A549 (cell line): ENCODE results near the gene PRR12. TPM values are rescaled to one million over a fixed set of nuclear protein-coding genes. Genes with fewer than 3 reads are reported as not detected.

Experiments
- ATAC-seq, 2 experiments: fragments of 200-7000 bp in 1 of 2; fragments of >200 bp in 1 of 2; cut with Nextera tagmentation in 1 of 2; cut with Tn5 transposase in 1 of 2; 3 replicates each; pipeline versions ENCODE4 v1.8.0 to v1.9.1; 2018 to 2020; ENCODE audit warnings: mild to moderate bottlenecking in 1 of 2, moderate library complexity in 1 of 2
- CTCF ChIA-PET: fragments of 300-600 bp; sonication (Branson Sonifier 250); formaldehyde crosslinking; extraction: SDS; loops from one replicate; lab custom pipeline; 2021; ENCODE audit warnings: antibody characterized with exemption, inconsistent platforms; lab: Yijun Ruan, JAX
- POLR2A ChIA-PET: fragments of 350-600 bp; formaldehyde crosslinking; extraction: SDS; loops from one replicate; lab custom pipeline; 2021; ENCODE audit warnings: antibody characterized with exemption, inconsistent platforms; lab: Yijun Ruan, JAX
- DNase-seq, 2 experiments: peaks; one replicate each; pipeline versions ENCODE4 v3.0.0 to v3.0.0-alpha.2; 2011 to 2016; ENCODE audit warnings: low read depth in 1 of 2, low spot score in 1 of 2
- FAIRE-seq: peaks from 2 replicates; lab custom pipeline; 2011; peaks lifted over from hg19 to GRCh38; lab: Jason Lieb, UNC
- H3K27ac ChIP-seq, 2 experiments: fragments of >200 bp; sonication (Bioruptor Twin); formaldehyde crosslinking; 3 replicates each; pipeline ENCODE4 v1.5.1; 2016 to 2017
- H3K4me1 ChIP-seq: fragments of >200 bp; sonication (Bioruptor Twin); formaldehyde crosslinking; 3 replicates; pipeline ENCODE4 v1.6.1; 2016
- H3K4me2 ChIP-seq: fragments of >200 bp; sonication (Bioruptor Twin); formaldehyde crosslinking; 3 replicates; pipeline ENCODE4 v1.6.1; 2016
- H3K4me3 ChIP-seq: fragments of >200 bp; sonication (Bioruptor Twin); formaldehyde crosslinking; 3 replicates; pipeline ENCODE4 v1.5.1; 2016
- H3K9me3 ChIP-seq: fragments of >200 bp; sonication (Bioruptor Twin); formaldehyde crosslinking; 3 replicates; pipeline ENCODE4 v1.6.1; 2016
- CEBPB ChIP-seq, 2 experiments: fragments of >200 bp in 1 of 2; sonication (Bioruptor Twin) in 1 of 2; formaldehyde crosslinking in 1 of 2; IDR thresholded peaks; 2 replicates each; pipeline ENCODE4 v1.6.1; 2012 to 2016
- ESRRA ChIP-seq: fragments of 150-350 bp; IDR thresholded peaks from 2 replicates; pipeline ENCODE4 v1.6.1; 2014; ENCODE audit warnings: mild to moderate bottlenecking, low read length, borderline replicate concordance
- FOSL2 ChIP-seq, 2 experiments: fragments of 450-650 bp in 1 of 2; fragments of >200 bp in 1 of 2; sonication (Bioruptor Twin) in 1 of 2; formaldehyde crosslinking; IDR thresholded peaks; 2 replicates each; pipeline versions ENCODE4 v1.5.0 to v1.6.1; 2016 to 2020; ENCODE audit warnings: mild to moderate bottlenecking in 1 of 2, moderate library complexity in 1 of 2
- GATA3 ChIP-seq: IDR thresholded peaks from 2 replicates; pipeline ENCODE4 v1.6.1; 2012; ENCODE audit warnings: borderline replicate concordance
- JUN ChIP-seq, 2 experiments: fragments of >200 bp; sonication (Bioruptor Twin); formaldehyde crosslinking; IDR thresholded peaks; 2 replicates in 1 of 2; 3 replicates in 1 of 2; pipeline ENCODE4 v1.6.1; 2016 to 2017
- JUNB ChIP-seq: fragments of >200 bp; sonication (Bioruptor Twin); formaldehyde crosslinking; IDR thresholded peaks from 2 replicates; pipeline ENCODE4 v1.6.1; 2016
- KDM1A ChIP-seq: fragments of 200-600 bp; sonication (generic); IDR thresholded peaks from 2 replicates; pipeline ENCODE4 v1.6.1; 2016; ENCODE audit warnings: low read depth, mild to moderate bottlenecking
- MAFK ChIP-seq: fragments of 450-650 bp; IDR thresholded peaks from 2 replicates; pipeline ENCODE4 v1.6.1; 2014; ENCODE audit not compliant: partially characterized antibody
- MYC ChIP-seq: IDR thresholded peaks from 2 replicates; pipeline ENCODE4 v1.6.1; 2012; ENCODE audit warnings: mild to moderate bottlenecking, inconsistent platforms, low read length, improper control_type of control experiment, borderline replicate concordance
- NFE2L2 ChIP-seq: fragments of 150-350 bp; conservative IDR thresholded peaks from 2 replicates; pipeline ENCODE4 v1.6.1; 2014; ENCODE audit warnings: low read length
- PHF8 ChIP-seq: fragments of 200-600 bp; sonication (generic); IDR thresholded peaks from 2 replicates; pipeline ENCODE4 v1.6.1; 2016; ENCODE audit warnings: low read depth, mild to moderate bottlenecking, antibody characterized with exemption, moderate library complexity, borderline replicate concordance
- RAD21 ChIP-seq, 2 experiments: fragments of >200 bp in 1 of 2; sonication (Bioruptor Twin) in 1 of 2; formaldehyde crosslinking in 1 of 2; IDR thresholded peaks in 1 of 2; conservative IDR thresholded peaks in 1 of 2; 2 replicates in 1 of 2; 3 replicates in 1 of 2; pipeline ENCODE4 v1.6.1; 2012 to 2018; ENCODE audit warnings: inconsistent platforms in 1 of 2
- RFX5 ChIP-seq: fragments of 450-650 bp; IDR thresholded peaks from 2 replicates; pipeline ENCODE4 v1.7.1; 2014; ENCODE audit warnings: antibody characterized with exemption, mild to moderate bottlenecking, moderate library complexity
- TFCP2L1 ChIP-seq: fragments of 250-450 bp; sonication (Bioruptor Pico); IDR thresholded peaks from 2 replicates; pipeline ENCODE4 v1.5.0; 2021; ENCODE audit warnings: mild to moderate bottlenecking
- TP53 ChIP-seq: fragments of 250-450 bp; sonication (Bioruptor Pico); IDR thresholded peaks from 2 replicates; pipeline ENCODE4 v1.5.0; 2021; ENCODE audit warnings: mild to moderate bottlenecking, moderate library complexity
- ZFP36 ChIP-seq: fragments of 450-650 bp; IDR thresholded peaks from 2 replicates; pipeline ENCODE4 v1.6.1; 2014; ENCODE audit warnings: borderline replicate concordance; ENCODE audit not compliant: partially characterized antibody
- WGBS: methylation state at CpG from one replicate; pipeline ENCODE4 v1.1.6; 2017; ENCODE audit errors: missing lambda C conversion rate; 5-methylcytosine and 5-hydroxymethylcytosine counted together
- polyA plus RNA-seq, 4 experiments: library from polyadenylated mRNA; depleted of rRNA in 3 of 4; stranded (reverse); fragments of >200 nt; fragmentation: RNase III in 1 of 4; extraction: RNeasy Plus Mini Kit Qiagen cat#74134 plus additional on column Dnase treatment in 1 of 4; gene quantifications; 2 replicates in 3 of 4; 3 replicates in 1 of 4; pipeline ENCODE4 v1.2.3, GENCODE V29; 2011 to 2017
- TF ChIP-seq, protein P1 (sequence below): IDR thresholded peaks from 2 replicates; pipeline ENCODE4 v1.6.1; 2012
- TF ChIP-seq, protein P2 (sequence below): IDR thresholded peaks from 2 replicates; pipeline ENCODE4 v1.6.1; 2012; ENCODE audit warnings: low read depth, borderline replicate concordance
- TF ChIP-seq, protein P3 (sequence below): fragments of >200 bp; sonication (Bioruptor Twin); formaldehyde crosslinking; IDR thresholded peaks from 3 replicates; pipeline ENCODE4 v1.6.1; 2016

The PRR12 gene
- polyA plus RNA-seq, 2 of the 4 experiments (the other 2 are of a cell fraction) = 0.78 to 15.6 TPM

DNA sequence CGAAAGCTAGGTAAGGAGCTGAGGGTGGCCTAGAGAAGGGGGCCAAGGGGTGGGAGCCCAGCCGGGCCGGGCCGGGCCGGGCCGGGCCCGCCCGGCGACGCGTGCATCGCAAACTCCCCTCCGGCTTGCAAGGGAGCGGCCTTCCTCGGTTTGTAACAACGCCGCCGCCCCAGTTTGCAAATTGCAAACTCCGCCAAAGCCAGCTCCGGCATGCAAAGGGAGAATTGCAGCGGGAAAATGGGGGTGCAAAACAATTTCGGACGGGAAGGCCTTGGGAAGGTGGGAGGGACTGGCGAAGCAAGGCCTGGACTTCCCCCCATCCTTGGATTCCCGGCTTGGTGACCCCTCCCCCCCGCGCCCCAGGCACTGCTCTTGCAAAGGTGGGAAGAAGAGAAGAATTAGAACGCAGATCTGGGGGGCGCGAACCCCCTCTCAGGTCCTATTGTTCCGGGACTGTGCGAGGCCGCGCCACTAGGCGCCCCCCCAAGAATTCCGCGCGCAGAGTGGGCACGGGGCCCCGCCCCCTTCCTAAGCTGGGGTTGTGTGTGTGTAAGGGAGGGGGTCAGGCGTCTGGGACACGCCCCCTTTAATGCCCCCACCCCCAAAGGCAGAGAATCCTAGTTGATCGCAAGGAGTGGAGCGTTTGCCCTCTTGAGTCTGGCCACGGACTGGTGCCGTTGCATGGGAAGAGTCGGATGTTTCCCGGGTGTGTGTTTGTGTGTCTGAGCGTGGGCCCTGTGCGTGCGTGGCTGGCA is 926 bp downstream of the PRR12 start:
- WGBS = 1% methylated on average over 34 of the region's 51 CpGs
- POLR2A ChIA-PET = interaction anchor here (0.6 to 1.0 kb wide), 4 partner anchors 10 to 96 kb away, joined by 3 to 5 read pairs (median 3); partner anchors contain the start of genes NOSIP and RPS11
- Histone ChIP-seq H3K27ac (peak overlapping the region; percentile 97 to 99), H3K4me1 (peaks cover 11% of the 10 kb centered on the region), H3K9me3 (no peaks in the 10 kb centered on the region), H3K4me3 (peak overlapping the region; percentile 63), H3K4me2 (peak overlapping the region; percentile 93)
- DNase-seq = peak; percentile 84 to 87
- CTCF ChIA-PET = interaction anchor here (0.7 to 1.3 kb wide), 4 partner anchors 10 to 33 kb away, joined by 3 to 4 read pairs (median 4); no protein-coding TSS in a partner anchor
- peak; percentile 8 to 16 for ATAC-seq
- TF ChIP-seq RAD21 (conservative IDR thresholded peaks at IDR 0.05 in 1 of 2, IDR thresholded peaks at IDR 0.05 in 1 of 2) (0 out of 5 replicates have a peak, but pooled peaks of 1 of the 2 experiments have one; percentile 4), ESRRA (no peak), MAFK (no peak), KDM1A (0 out of 2 replicates have a peak, but pooled peaks have one; percentile 30), CEBPB (IDR thresholded peaks at IDR 0.05) (no peak), PHF8 (peak; percentile 54; the same call in 1 of the 2 replicates), ZFP36 (no peak), RFX5 (no peak), TFCP2L1 (CRISPR knock-in tag) (peak; percentile 27; the same call in 1 of the 2 replicates), GATA3 (no peak; the same call in 1 of the 2 replicates), JUN (IDR thresholded peaks at IDR 0.05) (0 out of 5 replicates have a peak, but pooled peaks of 1 of the 2 experiments have one; percentile 2), MYC (no peak), FOSL2 (IDR thresholded peaks at IDR 0.05) (no peak), FOSL2 (CRISPR knock-in tag; IDR thresholded peaks at IDR 0.05) (no peak)
- TF ChIP-seq, protein P1, sequence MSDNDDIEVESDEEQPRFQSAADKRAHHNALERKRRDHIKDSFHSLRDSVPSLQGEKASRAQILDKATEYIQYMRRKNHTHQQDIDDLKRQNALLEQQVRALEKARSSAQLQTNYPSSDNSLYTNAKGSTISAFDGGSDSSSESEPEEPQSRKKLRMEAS = peak; percentile 47
- TF ChIP-seq, protein P2, sequence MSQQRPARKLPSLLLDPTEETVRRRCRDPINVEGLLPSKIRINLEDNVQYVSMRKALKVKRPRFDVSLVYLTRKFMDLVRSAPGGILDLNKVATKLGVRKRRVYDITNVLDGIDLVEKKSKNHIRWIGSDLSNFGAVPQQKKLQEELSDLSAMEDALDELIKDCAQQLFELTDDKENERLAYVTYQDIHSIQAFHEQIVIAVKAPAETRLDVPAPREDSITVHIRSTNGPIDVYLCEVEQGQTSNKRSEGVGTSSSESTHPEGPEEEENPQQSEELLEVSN = peak; percentile 54; the same call in 1 of the 2 replicates
- TF ChIP-seq, protein P3, sequence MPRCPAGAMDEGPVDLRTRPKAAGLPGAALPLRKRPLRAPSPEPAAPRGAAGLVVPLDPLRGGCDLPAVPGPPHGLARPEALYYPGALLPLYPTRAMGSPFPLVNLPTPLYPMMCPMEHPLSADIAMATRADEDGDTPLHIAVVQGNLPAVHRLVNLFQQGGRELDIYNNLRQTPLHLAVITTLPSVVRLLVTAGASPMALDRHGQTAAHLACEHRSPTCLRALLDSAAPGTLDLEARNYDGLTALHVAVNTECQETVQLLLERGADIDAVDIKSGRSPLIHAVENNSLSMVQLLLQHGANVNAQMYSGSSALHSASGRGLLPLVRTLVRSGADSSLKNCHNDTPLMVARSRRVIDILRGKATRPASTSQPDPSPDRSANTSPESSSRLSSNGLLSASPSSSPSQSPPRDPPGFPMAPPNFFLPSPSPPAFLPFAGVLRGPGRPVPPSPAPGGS = no peak; the same call in 2 of the 3 replicates
- no peak for FAIRE-seq

DNA sequence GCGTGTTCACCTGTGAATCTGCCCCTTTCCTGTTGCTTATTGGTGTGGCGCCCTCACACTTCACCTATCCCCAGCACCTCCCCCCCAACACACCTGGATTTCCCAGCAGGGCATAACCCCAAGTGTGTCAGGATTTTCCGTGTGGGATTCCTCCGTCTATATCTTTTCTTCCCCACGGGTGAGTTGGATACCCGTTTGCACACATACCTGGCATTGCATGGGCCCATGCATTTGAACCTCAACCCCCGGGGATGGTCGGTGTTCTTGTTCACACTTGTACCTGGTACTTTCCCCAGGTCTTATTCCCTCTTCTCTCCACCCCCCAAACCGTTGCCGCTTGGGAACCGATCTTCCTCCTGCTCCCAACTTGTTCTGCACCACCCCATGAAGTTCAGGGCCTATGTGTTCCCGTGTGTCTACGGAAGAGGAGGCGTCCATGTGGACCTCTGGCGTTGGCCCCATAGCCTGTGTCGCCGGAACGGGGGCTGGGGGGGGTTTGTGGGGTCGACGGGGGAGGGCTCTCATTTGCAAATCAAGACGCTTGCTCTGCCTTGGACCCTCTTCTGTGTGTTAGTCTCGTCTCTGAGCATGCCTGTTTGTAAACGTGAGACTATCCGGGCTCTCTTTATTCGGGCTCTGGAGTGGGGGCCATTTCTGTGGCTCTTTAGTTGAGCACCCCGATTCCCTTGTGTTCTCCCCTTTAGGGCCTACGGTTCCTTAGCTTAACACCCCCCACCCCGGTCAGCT is 1.7 kb downstream of the PRR12 start:
- ATAC-seq (peak; percentile 2 to 11; a peak in 2 of 6 replicates), DNase-seq (peak; percentile 74 to 76), FAIRE-seq (no peak)
- CTCF ChIA-PET = interaction anchor here (1.0 to 1.3 kb wide), 7 partner anchors 9 to 94 kb away, joined by 3 to 8 read pairs (median 4); partner anchors contain the start of gene PRRG2
- Histone ChIP-seq H3K27ac (peak overlapping the region; percentile 97 to 99), H3K4me1 (peaks cover 11% of the 10 kb centered on the region), H3K4me3 (peak overlapping the region; percentile 63), H3K9me3 (no peaks in the 10 kb centered on the region), H3K4me2 (peak overlapping the region; percentile 93)
- POLR2A ChIA-PET = interaction anchor here (0.6 to 1.8 kb wide), 8 partner anchors 12 to 97 kb away, joined by 3 to 30 read pairs (median 4); partner anchors contain the start of genes NOSIP, PRRG2, RPS11 and RRAS
- WGBS = 3% methylated on average over 27 of the region's 28 CpGs
- TF ChIP-seq TP53 (0 out of 2 replicates have a peak, but pooled peaks have one; percentile 13), NFE2L2 (no peak), JUNB (no peak)
